Left kidney (tissue), 2 donors: ENCODE measurements around the gene ALX4. TPM values are rescaled to one million over a fixed set of nuclear protein-coding genes. Genes with fewer than 3 reads are reported as not detected.

ENCODE experiments used
- DNase-seq: peaks from one replicate; pipeline ENCODE4 v3.0.0-alpha.2; 2013
- polyA plus RNA-seq: library from polyadenylated mRNA; unstranded; fragments of 120-200 nt; gene quantifications from one replicate; pipeline ENCODE4 v1.2.1, GENCODE V29; 2013; ENCODE audit not compliant: insufficient read length

ALX4 gene
- polyA plus RNA-seq, 1 donor = 0.20 TPM

DNA sequence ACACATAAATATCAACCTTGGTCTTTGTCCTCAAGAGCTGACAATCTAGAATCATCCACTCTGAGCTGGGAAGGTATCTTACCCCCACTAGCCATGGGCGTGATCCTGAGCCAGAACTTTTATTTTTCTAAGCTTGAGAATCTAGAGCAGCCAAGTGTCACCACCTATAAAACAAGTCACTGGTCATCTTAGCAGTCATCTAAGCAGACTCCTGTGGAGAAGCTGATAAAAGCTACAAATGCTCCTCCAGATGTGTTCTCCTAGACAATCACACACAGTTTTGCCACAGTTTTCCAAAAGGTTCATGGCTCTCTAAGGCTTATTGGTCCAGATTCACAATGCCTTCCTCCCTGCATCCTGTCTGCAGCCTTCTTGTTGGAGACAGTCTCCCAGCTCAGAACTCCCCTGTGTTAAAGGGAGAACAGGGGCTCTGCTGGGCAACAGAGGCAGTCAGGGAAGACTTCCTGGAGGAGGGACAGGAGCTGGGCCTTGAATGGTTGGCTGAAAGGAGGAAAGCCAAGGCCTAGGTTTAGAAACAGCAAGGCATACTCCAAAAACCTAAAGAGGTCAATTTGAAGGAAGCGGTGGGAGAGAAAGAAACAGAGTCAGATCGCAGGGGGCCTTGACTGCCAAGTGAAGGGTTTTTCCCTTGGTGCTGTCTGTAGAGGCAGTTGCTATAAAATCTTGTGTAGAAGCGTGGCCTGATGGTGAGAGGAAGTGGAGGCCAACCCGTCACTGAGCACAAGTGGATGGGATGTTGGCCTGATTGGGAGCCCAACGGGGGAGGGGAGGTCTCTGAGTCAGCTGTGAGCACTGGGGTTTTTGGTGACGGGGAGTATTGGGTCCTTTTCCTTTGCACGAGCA lies 42.0 kb downstream of the ALX4 start:
- no peak for DNase-seq

DNA sequence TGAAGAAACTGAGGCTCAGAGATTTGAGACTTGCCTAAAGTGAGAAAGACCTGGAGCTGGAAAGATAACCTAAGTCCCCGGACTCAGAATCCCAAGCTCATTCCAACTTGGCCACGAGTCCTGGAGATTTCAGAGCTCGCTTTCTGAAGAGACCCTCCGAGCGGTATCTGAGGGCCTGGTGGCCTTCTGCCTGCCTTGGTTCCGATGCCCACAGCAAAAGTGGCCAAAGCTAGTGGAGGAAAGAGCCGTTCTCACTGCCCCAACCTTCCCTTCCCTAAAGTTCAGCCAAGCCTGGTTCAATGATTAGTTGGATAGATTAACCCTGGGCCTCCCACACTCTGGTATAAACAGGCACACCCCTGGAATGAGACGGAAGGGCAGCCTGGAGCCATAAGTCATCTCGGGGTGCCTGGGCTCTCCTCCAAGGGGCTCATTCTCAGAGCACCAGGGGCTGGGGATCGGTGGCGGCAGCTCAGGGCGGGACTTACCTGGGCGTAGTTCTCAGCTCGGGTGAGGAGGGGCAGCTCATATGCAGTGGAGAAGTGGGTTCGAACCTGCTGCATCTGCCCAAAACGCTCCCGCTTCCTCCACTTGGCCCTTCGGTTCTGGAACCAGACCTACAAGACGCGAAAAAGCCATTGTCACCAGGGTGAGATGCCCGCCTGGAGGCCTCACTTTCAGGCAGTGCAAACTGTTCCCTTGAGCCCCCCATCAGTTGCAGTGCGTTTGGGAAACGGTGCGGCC lies 42.8 kb downstream of the ALX4 start:
- no peak for DNase-seq

DNA sequence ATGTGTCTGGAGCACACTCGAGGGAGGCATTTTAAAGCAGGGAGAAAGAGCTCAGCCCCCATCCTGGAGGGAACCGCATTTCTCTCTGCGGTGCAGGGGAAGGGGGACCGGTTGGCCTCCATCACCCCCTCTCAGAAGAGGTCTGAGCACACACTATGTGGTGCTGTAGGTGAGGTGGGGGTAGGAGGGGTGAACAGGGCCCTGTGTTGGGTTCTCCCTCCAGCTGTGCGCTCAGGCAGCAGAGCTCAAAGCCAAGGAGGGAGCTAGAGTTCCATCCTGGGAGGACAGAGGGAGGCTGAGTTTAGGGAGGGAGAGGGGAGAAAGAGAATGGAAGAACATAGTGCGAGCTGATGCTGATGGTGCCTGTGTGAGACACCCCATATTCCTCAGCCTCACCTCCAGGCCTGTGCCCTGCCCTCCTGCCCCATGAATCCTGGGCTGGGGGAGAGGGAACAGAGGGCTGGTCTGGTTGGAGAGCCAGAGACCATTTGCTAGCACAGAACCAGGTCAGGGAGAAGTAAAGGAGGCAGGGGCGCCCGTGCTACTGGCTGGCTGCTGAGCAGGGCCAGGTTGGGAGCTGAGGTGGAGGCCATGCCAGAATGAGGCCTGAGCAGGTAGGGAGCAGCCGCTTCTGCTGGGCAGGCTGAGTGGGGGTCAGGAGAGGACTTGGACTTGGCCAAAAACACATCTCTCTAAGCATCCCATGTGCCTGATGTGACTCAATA lies 43.7 kb downstream of the ALX4 start:
- no peak for DNase-seq

DNA sequence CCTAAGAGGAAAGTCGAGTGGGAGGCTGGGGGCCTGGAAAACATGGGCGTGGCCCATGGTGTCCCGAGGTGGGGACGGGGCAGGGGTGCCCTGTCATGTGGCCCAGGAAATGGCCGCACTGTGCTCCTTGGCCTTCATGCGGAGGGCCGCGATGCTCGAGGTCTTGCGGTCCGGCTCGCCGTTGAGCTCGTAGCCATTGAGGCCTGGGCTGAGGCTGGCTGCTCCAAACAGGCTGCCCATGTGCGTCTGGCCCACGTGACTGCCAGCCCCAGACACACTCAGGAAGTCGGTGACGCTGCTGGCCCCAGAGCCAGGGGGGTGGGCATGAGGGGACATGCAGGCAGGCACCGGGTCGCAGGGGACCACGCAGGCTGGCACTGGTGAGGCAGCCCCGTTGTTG lies 45.2 kb downstream of the ALX4 start:
- DNase-seq = no peak

DNA sequence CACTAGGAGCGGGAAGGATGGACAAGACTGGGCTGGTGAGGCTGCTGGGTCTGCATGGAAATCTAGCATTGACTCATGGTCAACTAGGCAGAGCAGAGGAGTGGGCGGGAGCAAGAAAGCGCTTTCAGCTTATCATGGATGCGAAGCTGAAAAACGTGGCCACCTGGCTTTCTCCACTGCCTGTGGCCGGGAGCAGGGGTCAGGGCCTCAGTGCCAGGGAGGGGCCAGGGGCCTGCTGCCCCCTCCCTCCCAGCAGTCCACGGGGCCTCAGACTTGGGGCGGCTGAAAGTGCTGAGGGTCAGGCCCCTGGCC lies 45.5 kb downstream of the ALX4 start:
- no peak for DNase-seq

DNA sequence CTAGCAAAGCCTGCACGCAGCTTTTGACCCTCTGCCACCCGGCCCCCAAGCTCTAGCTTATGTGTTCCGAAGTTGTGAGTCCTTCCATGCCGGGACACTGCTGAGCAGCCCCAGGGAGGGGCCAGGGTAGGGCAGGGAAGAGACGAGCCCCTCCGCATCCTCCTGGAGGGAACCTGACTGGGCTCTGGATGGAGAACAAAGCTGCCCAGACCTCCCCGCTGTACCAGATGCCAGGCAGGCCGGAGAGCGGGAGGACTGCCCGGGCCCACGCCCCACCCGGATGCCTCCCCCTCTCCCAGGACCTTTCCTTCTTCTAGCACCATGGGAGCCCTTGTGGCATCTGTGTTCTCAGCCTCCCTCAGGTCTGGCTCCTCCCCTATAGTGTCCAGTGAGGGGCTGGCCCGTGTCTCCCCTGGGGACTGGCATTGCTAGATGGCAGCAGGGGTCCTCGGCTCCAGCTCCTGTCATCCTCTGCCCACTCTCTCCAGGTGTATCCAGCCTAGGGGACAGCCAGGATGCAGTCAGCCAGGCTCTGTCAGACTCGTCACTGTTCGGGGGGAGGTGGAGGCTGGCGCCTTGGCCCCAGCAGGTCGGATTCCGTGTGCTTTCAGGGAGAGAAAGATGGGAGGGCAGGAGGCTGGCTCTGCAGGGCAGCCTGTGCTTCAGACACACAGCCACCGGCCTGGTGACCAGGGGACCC lies 46.1 kb downstream of the ALX4 start:
- DNase-seq = no peak

DNA sequence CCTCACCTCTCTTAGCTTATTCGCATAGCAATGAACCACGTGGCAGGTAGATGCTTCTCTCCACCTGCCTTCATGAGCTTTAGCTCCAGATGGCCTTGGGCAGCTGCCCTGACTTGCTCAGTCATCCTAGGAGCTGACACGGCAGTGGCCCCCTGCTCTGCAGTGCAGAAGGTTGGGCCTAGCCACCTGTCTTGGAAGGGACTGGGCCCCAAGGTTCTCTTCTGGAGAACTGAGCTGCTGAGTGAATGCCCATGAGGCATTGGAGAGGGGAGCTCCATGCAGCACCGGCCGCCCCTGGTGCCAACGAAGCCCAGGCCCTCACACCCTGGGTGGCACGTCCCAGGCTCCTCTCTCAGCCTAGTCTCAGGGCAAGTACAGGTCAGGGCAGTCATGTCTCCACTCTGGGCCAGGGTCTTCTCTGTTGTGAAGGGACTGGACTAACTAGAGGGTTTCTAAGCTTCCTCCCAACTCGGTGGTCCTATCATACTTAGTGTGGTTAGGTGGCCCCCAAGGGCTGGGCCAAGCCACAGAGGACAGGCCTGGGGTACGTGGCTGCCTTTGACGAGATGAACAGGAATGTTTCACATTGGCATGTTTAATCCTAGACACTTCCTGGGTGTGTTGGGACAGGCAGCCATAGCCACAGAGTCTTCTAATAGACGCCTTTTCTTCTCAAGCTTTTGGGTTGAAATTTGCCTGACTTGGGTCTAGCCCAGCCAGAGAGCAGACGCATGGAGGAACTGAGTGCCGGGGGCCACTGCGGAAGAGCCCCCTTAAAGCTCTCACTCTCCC lies 47.9 kb downstream of the ALX4 start:
- DNase-seq = no peak

DNA sequence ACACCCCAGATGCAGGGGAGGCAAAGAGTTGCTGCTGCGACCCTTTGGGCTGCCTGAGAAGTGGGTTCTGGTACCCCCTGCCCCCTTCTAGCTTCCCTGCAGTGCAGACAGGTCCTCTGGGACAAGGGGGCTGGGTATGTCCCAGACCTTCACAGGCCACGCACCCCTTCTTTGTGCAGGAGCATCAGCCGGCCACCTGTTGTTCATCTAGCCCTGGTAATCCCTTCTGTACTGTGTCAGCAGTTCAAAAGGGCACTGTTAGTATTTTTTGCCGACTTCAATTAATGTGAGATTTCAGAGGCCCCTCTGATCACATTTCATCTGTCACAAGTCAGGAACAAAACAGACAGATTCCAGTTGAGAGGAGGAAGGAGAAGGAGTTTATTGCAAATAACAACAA lies 49.9 kb downstream of the ALX4 start:
- DNase-seq = no peak

DNA sequence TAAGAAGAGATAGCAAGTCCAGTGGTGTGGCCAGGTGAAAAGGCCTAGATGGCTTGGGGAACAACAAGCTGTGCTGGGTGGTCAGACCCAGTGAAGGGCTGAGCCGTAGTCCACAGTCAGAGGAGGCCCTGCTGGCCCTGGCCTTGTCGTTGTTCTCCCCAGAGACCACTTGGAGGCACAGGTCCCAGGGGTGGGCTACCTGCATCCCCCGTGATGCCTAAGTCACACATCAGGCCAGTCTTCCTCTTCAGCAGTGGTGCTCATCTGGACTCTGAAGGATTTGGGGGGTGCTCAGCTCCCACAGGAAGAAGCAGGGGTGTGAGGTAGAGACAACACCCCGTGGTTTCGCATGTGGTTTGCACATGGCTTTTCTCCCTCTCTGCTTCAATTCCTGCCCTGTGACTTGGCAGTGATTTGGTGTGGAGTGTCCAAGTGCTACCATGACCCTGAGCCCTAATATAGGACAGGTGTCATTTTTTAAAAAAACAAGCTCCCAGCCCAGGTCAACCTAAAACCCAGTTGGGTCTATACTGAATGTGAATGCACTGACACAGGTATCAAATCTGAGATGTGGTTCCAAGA lies 51.0 kb downstream of the ALX4 start:
- no peak for DNase-seq

DNA sequence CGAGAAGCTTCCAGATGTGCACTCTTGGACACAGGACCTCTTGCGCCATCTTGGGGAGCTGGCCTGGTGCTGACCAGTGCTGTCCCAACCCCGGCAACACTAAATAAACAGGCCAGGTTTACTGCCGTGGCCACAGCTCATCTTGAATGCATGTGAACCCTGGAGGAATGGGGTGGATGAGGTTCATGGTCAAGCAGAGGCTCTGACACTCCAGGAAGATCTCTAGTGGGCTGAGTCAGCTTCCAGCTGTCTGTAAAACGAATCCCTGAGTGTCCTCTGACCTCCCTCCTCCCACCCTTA lies 51.8 kb downstream of the ALX4 start:
- no peak for DNase-seq

DNA sequence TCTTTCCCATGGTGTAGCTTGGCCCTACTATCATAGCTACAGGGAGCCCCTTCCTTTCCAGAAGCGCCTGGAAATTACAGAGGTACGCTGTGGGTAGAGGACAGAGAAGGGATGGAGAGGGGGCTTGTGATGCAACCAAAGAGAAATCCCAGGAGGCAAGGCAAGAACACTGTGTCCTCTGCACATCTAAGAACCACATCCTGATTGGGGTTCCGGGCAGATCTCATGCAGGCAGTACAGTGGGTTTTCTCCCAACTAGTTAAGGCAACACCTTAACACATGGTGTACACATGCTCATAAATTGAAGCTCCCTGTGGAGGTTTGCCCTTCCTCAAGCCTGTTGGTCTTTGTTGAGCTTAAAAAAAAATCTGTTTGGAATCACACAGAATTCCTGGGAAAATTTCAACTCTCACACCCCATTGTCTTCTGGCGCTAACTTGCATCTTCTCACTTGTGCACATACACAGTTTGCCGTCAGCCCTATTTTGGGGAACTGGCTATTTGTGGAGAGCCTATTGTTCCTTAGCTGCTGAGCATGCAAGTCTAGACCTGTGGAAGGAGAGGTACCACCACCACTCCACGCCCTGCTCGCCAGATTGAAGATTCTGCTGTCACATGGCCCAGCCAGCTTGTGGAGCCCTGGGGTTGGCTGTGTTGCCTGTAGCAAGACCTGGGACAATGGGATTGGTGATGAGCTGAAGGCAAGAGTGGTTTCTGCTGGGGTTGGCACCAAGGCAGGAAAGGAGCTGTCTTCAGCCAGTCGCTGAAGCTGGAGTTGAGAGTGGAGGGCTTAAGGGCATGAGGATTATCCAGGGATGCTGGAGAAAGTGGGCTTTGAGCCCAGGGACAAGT lies 52.4 kb downstream of the ALX4 start:
- no peak for DNase-seq

DNA sequence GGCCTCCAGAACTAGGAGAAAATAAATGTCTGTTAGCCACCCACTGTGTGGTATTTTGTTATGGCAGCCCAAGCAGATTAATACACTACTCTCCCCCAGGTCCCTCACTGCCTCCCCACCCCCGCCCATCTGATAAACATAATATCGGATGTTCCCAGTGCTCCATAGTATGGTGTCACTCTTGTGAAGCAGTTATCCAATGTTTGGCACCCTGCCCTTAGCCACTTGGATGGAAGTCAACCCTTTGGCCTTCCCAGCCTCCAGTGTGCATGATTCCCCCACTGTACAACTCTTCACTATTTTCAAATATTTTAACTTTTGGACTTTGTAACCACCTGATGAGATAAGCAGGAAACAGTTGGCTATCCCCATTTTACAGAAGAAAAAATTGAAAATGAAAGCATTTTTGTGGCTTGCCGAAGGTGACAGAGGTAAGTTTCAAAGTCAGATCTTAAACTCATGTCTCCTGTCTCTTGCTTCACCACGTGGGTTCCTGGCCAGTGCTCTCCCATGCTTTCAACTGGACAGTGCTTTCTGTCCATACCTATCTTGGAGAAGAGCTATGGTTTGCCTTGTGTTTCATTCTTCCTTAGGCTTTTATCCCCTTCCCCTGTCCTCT lies 53.2 kb downstream of the ALX4 start:
- no peak for DNase-seq

DNA sequence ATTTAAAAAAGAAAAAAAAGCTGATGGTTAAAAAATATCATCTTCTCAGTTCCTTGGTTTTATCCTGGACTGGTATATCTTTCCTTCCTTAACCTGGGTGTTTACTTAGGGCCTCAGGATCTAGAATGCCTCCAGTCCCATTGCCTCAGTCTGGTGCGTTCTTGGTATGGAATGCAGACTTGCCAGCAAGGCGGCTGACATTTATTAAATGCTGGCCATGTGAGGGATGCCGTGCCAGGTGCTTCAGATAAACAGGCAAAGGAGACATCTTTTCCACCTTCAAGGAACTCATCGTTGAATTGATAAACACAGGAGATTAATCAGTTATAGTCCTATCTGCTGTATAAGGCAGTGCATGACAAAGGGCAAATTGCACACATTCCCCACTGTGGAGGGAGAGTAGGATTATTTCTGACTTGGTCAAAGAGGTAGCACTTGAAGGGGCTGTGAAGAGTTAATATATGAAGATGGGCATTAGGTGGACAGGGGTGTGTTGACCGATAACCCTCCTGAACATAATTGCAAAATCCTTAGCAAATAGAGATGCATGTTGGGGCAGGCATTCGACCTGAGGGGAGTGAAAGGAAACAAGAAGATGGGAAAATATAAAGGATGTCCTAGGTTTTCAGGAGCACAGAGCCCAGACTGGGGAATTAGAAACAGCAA lies 54.4 kb downstream of the ALX4 start:
- no peak for DNase-seq

DNA sequence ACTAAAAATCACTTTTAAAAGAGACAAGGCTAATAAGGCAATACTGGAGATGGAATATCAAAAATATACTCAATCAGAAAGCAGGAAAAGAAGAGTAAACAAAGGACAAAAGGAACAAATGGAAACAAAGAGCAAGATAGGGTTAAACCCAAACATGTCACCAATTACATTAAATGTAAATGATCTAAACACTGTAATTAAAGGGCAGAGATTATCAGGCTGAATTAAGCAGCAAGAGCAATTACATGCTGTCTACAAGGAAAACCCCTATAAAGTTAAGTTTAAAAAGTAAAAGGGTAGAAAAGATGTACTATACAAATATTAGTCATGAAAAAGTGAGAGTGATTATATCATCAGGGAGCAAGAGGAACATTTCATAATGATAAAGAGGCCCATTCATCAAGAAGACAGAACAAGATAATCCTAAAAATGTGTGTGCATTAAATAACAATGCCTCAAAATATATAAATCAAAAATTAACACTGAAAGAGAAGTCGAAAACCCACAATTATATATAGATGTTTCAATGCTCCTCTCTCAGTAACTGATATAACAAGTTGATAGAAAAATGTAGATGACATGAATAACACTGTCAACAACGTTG lies 56.8 kb downstream of the ALX4 start:
- no peak for DNase-seq

DNA sequence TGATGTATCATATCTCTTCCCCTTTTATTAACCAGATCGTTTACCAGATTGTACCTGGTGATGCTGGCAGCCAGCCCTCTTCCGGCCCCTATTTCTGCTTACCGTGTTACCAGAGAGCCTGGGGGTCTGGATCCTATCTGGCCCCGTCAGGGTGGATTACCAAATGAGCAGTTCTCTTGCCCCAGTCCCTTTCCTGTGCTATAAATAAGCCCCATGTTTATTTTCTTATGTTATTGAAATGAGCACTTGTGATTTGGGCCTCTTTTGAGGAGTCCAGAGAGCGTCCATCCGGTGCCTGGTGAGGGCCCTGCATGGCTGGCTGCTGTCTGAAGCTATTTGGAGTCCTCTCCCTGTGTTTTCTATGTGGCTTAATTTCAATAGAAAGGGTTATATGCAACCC lies 59.5 kb downstream of the ALX4 start:
- DNase-seq = no peak

DNA sequence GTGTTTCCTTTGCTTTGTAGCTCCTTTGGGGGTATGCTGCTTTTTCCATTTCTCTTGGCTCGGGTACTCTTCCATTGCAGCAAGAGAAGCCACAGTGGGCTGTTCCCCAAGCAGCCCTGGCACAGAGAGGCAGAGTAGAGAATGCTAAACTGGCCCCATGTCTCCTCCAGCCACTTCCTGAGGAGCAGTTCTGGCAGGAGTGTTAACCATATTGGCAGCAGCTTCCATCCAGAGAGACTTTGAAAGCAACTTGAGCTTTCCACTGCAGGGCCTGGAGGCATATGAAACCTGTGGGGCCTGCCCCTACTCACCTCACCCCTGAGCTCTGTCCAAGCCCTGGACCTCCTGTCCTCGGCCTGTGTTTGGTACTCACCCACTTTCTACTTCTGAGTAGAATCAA lies 61.8 kb downstream of the ALX4 start:
- DNase-seq = no peak

DNA sequence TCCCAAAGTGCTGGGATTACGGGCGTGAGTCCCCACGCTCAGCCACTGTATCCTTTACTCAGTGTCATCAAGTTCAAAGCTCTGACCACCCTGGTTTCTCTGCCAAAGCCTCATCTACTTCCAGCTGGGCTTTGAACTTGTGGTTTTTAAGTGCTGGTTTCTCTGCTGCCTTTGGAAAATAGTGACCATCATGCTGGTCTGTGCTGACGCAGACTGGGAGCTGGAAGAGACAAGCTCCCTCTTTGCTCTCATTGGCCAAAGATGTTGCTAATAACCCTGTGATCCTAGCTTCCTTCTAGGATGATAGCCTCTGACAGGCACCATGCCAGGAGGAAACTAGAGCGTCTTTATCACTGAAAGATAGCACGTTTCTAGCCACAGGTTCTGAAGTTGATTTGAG lies 62.4 kb downstream of the ALX4 start:
- DNase-seq = no peak

DNA sequence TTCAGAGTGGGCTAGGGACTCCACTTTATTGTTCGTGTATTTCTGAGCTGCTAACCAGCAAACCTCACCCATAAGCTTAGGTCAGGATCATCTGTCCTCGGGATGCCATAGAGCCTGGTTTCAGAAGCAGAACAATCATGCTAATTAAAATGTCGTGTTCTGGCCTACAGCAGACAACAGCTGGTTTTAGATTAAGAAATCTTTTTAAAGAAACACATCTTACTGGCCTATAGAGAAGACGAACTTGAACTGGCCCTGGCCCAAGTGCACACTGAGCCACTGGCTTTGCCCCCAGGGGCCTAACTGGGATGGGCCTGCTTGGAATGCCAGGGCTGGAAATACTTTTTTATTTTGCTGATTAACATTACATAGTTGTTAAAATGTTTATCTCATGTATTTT lies 63.2 kb downstream of the ALX4 start:
- DNase-seq = no peak
